Fibroblast of skin of scalp (primary cell): ENCODE data around the gene RFPL2. TPM values are rescaled to one million over a fixed set of nuclear protein-coding genes. Genes with fewer than 3 reads are reported as not detected.

Experiments
- DNase-seq: peaks from one replicate; pipeline ENCODE4 v3.0.0-alpha.2; 2013
- polyA plus RNA-seq, 2 experiments: library from polyadenylated mRNA; unstranded; fragments of 120-200 nt; gene quantifications; one replicate each; pipeline ENCODE4 v1.2.1, GENCODE V29; 2013; ENCODE audit not compliant: insufficient read length in 2 of 2

Gene RFPL2
- not detected for polyA plus RNA-seq (2013, experiment 1 of 2; ENCODE audit: insufficient read length)
- not detected for polyA plus RNA-seq (2013, experiment 2 of 2; ENCODE audit: insufficient read length)

DNA sequence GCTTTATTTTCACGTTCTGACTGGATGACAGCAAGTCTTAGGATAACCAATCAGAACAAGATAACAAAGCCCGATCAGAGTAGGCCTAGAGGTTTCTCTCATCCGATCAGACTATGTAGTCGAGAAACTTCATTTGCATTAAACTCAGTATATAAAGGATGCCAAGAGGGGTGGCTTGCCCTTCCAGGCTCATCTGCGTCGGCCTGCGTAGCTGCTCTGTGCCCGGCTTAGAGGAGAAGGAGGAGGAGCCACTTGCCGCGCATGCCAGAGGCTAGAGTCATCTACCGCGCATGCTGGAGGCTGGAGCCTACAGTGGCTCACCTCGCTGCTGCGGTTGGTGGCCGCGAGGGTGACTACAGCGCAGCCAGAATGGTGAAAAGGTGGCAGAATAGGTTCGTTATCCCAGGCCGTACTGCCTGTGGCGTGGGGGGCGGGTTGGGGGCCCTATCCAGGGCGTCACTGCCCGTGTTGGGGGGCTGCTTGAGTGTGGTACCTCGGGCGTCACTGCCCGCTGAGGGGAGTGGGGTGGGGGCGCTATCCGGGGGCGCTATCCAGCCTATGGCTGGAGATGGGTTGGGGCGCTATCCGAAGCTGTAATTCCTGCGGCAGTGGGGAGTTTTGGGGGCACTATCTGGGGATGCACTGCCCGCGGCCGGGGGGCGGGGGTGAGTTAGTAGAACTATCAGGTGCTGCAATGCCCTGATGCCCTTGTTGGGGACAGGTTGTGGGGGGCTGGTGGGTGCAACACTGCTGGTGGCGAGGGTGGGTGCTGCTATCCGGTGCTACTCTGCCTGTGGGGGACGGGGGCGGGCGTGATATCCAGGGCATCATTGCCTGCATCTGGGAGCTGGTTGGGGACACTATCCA, at the start of gene RFPL2:
Gene RFPL2, minus strand, starts transcription at position 218 of the 867 bp plus-strand sequence. CDS start 2,622 bp downstream, outside the sequence.
- DNase-seq = peak; percentile 41

DNA sequence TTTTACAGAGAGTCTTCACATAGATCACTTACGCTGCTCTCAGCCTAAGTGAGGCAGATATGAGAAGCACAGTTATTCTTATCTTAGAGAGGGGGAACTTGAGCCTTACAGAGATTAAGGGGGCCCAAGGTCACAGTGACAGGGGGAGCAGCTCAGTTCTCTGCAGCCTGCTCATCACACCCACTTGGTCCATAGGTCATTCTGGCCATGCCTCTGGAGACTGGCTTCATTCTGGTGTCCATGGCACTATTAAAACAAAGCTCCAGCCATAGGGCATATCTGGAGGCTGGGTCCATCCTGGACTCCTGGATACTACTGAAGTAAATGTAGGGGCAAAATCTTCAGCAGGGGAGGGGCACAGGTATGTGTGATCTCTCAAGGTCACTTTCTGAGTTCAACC, 44.4 kb upstream of the RFPL2 start:
- DNase-seq = no peak

DNA sequence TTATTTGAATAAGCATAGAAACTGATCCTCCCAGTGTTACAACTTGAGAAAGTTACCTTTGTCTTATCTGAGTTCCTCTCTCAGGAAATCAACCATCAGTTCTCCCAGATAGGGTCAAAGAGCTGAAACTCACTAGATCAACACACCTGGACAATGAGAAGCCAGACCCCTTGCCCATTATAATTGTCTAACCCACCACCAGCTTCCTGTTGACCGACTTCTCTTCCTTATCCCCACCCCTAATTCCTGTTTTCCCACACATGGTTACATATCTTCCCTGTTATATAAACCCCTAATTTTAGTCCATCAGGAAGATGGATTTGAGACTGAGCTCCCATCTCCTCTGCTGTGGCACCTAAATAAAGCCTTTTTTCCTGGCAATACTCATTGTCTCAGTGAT, 43.4 kb upstream of the RFPL2 start:
- DNase-seq = no peak

DNA sequence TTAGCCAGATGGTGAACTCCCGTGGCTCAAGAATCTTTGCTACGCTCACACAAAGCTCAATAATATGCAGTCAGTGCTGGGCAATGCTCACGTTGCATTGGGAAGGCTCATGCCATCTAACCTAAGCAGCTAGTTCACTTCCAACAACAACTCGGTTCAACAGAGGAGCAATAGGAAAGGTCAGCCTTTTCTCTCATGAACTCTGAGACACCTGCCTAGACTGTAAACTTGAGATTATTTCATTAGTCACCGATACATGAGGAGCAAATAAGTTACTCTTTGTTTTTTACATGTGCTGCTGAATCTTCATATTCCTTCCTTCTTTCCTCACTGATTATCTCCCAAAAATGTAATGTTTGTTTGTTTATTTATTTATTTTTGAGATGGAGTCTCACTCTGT, 41.3 kb upstream of the RFPL2 start:
- DNase-seq = no peak

DNA sequence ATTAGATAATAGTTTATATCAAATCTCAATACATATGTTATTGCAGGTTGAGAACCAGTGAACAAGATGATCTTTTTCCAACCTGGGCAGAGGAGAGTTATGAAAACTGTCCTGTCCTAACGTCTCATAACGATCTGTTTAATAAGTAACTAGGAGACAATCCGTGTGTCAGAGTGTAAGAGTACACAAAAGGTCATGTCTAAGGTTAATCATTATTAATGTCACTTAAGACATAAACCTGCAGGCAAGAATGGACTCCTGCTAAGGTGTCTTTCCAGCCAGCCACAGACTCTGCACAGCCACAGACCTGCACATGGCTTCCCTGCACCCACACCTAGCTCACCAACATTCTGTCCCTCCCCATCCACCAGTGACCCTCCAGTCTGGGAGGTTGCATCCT, 40.2 kb upstream of the RFPL2 start:
- no peak for DNase-seq

DNA sequence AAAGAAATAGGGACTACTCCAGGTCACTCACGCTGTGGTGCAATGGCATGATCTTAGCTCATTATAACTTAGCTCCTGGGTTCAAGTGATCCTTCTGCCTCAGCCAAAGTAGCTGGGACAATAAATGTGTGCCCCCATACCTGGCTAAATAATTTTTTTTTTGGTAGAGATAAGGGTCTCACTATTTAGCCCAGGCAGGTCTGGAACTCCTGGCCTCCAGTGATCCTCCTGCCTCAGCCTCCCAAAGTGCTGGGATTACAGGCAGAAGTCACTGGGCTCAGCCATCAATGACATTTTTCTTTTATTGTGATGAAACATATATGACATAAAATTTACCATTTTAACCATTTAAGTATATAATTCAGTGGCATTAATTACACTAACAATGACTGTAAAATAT, 39.7 kb upstream of the RFPL2 start:
- DNase-seq = no peak

DNA sequence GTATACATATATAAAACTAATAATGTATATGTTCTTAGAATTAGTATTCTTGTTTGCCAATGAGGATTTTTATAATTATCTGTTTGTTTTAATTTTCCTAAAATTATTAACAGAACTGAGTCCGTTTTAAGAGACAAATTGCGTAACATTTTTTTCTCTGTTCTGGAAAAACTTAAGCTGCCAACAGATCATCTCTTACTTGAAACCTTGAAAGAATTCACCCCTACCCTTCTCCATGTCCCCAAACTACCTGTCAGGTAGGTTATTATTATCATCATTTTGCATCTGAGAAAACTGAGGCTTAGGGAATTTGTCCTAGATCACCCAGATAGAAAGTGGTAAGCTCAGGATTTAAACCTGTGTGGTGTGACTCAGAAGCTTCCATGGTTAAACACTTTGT, 35.6 kb upstream of the RFPL2 start:
- no peak for DNase-seq

DNA sequence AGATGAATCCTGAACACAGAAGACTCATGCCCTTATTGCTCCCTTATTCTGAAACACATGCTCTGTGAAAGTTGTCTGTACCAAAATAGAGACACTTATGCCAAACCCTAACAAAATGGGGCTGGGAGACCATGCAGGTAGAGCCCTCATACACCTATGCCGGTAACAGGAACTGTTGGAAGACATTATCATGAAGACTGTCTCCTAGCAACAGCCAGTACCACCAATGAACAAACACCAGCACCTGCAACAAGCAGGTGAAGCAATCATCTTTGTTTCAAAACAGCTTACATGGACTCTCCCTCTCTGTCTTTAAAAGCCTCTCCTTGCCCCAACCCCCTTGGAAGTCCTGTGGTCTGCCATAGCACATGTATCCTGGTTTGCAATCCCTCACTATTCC, 33.0 kb upstream of the RFPL2 start:
- no peak for DNase-seq

DNA sequence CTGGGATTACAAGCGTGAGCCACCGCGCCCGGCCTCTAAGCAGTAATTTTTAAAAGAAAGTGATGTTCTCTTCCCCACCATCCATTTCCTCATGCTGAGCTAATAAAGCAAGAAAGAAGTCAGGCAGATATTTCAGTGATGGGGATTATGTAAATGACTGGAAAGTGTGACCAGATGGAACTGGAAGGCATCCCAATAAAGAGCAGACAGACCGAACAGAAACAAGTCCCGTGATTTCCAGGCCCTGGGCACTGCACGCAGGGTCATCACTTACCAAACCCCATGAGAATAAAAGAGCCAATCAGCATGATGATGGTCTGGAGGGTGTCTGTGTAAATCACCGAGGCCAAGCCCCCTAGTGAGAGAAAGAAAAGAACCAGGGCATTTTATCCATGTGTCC, 32.1 kb upstream of the RFPL2 start:
- no peak for DNase-seq

DNA sequence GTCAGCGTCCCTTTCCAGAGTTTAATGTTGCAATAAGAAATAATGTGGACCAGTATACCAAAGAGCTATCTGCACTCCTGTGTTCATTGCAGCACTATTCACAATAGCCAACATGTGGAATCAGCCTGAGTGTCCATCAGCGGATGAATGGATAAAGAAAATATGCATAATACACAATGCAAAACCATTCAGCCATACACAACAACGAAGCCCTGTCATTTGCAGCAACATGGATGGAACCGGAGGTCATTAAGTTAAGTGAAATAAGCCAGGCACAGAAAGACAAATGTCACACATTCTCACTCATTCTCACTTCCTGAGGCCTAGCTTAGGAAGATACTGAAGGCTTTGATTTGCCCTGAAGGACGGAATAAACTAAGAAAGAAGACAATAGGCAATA, 28.2 kb upstream of the RFPL2 start:
- no peak for DNase-seq

DNA sequence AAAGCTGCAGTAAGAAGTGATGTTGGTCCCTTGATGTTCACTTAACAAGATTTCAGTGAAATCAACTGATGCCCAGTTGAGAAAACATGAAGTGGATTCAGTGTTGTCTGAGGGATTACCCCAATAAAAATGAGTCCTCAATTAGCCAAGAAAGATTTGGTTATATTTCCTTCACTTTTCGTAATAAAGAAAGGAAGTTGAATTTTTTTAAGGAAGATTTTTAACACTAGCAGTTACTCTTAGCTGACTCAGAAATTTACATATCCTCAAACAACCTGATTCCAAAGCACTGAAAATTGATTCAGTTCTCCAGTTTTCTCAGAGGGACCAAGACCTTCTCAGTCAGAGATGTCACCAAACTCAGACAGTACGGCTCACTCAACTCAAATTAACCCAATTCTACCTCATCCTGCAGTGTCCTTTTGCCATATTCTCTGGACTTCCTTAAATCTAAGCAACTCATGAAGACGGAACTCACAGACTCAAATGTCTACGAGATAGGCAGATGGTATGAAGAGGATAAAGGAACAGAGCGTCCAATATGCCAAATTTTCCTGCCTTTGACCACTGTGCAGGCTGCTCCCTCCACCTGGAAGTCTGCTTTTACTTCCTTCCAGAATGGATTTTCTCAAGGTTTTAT, 27.4 kb upstream of the RFPL2 start:
- no peak for DNase-seq

DNA sequence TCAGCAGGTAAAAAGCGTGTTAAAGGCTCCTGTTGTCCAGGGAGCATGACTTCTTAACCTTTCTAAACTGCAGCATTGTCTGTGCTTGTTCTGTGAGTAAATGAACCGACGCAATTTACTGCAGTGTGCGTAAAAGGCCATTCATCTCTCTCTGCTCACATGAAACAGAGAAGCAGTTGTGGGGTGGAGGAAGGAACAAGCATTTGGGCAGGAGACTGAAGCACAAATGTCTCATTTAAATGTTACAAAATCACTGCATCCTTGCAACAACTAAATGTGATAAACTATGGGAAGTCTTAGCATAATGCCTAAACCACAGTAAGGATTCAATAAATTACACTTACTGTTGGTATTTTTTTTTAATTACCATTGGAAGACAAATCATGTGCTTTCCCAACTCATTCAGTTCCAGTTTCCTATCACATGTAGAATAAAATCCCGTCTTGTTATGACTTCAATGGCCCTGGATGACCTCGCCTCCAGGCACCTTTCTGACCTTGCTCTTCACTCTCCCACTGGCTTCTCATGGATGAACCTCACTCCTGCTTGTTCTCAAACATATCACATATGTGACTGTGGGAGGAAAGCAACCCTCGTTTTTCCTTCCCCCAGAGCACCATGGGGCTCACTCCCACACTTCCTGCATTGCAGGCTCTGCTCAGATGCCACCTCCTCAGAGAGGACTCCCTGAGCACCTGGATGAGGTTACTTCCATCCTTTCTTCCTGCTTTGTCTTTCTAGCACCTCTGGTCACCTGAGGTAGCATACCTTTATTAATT, 21.6 kb upstream of the RFPL2 start:
- no peak for DNase-seq

DNA sequence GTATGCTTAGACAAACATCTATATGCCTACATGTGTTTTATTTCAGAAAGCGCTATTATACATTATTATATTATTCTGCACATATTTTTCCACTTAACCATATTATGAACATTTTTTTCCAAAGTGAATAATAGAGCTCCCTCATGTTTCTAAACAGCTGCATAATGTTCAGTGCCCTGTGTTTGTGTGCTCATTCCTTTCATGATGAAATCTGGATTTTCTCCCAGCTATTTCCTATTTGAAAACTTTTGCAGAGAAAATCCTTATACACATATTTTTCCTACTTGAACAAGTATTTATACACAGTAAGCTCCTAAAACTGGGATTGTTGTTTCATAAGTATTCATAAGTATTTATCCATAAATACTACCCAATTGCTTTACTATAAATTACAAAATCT, 18.1 kb upstream of the RFPL2 start:
- no peak for DNase-seq

DNA sequence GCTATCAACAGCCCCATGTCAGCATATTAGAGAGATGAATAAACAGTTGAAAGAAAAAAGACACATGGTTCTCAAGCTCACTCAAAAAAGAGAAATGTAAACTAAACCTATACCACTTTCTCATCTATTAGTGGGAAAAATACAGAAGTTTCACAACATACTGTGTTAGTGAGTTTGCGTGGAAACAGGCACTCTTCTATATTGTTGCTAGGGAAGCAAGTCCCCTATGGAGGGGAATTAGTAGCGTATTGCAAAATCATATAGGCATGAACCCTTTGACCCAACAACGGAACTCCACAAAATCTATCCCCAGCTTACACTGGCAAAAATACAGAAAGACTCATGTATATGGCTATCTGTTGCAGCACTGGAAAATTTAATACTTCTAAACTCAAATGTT, 14.2 kb upstream of the RFPL2 start:
- DNase-seq = no peak

DNA sequence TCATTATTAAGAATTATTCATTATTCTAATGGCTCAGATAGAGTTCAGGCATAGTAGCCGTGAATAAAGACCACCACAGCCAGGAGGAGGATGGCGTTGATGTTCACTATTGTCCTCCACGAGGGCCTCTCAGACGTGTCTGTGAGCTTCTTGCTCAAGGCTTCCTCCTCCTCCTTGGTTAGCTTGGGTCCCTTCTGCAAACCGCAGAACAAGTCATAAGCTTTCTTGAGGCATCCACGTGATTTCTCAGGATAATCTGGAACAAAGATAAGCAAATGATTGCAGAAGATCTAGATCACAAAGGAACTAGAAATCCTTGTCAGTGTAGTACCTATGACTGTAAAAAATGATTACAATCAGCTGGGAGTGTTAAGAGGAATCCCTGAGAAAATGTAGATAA, 13.6 kb upstream of the RFPL2 start:
- DNase-seq = no peak

DNA sequence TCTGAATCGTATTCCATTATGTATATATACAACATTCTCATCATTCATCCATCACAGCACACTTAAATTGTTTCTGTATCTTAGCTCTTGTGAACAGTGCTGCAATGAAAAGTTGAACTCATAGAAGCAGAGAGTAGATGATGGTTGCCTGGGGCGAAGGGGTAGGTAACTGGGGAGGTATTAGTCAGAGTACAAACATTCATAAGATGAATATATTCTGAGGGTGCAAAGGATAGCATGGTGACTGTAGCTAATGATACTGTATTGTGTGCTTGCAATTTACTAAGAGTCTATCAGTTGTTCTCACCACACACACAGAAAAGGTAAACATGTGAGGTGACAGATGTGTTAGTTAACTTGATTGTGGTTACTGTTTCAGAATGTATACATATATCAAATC, 12.6 kb upstream of the RFPL2 start:
- no peak for DNase-seq

DNA sequence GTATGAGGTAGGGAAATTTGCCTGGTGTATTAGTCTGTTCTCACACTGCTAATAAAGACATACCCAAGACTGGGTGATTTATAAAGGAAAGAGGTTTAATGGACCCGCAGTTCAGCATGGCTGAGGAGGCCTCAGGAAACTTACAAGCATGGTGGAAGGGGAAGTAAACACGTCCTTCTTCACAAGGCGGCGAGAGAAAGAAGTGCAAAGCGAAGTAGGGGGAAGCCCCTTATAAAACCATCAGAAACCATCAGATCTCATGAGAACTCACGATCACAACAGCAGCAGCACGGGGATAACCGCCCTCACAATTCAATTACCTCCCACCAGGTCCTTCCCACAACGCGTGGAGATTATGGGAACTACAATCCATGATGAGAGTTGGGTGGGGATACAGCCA, 12.0 kb upstream of the RFPL2 start:
- no peak for DNase-seq

DNA sequence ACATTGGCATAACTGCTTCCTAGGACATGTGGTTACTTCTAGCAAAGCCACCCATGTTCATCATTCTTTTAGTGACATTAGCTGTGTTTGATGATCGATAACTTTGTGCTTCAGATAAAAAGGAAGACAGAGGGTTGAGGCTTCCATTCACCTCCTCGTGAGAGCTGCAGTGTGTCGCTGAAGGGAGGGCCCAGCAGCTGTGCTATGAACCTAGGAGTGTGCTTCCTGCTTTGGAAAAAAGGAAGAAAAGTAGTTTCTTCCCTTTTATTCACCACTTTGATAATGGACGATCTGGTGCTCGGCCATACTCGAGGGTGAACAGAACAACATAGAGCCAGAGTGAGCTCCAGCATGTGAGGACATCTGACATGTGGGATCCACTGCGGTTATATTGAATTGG, 6.1 kb upstream of the RFPL2 start:
- DNase-seq = no peak

DNA sequence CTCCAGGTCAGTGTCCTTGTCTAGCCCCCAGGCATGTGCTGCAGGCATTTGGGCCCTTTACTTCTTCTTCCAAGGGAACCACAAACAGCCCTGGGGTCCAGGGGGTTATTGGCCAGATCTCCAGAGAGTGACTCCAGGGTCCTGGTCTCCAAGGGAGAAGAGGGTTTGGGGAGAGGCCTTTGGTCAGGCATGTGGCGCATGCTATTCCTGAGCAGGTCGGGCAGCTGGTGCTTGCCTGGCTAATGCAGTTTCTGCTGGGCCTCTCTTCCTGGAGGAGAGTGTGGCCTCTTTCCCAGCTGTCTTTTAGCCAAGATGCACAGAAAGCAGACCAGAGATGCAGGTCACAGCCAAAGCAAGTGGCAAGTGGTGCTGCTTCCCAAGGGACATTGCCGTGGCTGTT, 3.8 kb upstream of the RFPL2 start:
- DNase-seq = no peak

DNA sequence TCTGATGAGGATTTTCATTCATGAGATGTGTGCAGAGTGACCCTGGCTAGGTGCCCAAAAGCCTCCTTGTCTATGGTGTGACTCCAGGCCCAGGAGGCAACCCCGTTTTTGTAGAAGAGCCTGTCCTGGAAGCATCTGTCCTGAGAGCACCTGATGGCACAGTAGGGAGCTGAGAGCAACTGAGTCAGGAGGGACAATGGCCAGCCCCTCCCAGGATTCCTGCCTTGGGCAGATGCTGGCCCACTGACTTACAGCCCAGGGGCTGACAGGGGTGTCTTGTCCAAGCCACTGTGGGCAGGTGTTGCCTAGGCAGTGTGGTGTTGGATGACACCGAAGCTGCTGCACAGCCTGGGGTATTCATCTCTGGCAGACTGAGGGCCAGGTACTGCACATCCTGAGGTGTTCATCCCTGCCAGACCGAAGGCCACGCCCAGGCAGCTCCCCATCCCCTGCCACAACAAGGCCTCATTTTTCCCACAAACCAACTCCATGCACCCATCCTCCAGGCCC, 3.2 kb upstream of the RFPL2 start:
- no peak for DNase-seq

DNA sequence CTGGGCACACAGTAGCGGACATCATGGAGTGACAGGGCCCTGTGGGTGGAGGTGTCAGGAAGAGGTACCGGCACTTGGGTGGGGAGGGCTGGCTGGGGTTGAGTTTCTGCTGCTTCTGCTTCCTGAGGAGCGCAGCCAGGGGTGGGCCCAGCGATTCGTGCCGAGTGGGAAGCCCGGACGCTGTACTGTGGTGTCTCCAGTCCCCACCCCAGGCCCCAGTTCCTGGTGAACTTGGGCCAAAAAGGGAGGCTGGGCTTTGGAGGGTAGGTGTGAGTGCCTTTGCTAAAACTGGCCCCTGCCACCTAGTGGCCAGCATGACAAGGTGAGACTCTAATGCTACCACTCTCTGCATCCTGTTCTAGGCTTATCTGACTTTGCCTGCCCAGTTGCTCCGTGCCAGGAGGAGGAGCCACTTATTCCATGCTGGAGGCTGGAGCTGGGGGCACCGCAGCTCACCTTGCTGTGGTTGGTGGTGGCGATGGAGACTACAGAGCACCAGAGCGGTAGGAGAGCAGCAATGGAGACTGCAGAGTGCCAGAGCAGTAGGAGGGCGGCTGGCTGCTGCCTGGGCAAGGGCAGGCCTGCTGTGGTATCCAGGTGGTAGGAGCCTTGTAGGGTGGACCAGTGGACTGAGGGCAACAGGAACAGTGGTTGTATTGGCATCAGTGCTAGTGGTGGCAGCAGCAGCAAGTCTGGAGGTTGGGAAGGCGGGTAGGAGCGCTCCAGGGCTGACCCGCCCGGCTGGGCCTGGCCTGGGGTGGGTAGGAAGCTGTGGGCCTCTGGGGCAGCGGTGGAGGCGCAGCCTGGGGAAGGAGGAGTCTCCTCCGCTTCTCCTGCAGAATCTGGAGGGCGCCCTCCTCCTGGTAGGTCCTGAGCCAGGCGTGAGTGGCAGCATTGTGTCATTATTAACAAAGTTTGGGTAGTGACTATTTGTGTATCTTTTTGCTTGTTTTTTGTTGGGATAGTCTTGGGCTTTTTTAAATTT, 2.2 kb upstream of the RFPL2 start:
- DNase-seq = no peak
